NCI-H748 treated with DMSO at 0.1 percent for 48 hours (cell line): Measurements from ENCODE around the gene IFT52.

Experiments
- DNase-seq: peaks from one replicate; lab custom pipeline; 2025; lab: John Stamatoyannopoulos, UW

IFT52 gene

GRCh38 chr20:43590392-43591303, at the start of gene IFT52:
Gene IFT52, plus strand, starts transcription at chr20:43590937. Its CDS starts 3,762 bp downstream, at chr20:43594699.
- peak; percentile 90 for DNase-seq

- no peak for DNase-seq
These were observed 49.5 kb upstream of the IFT52 start for GRCh38 chr20:43541214-43541613.

- no peak for DNase-seq
These were observed 48.6 kb upstream of the IFT52 start for GRCh38 chr20:43542161-43542560.

- no peak for DNase-seq
These were observed 48.1 kb upstream of the IFT52 start for GRCh38 chr20:43542674-43543073.

- DNase-seq, result no peak
These were observed 47.6 kb upstream of the IFT52 start for GRCh38 chr20:43543138-43543537.

- no peak for DNase-seq
These were observed 46.2 kb upstream of the IFT52 start for GRCh38 chr20:43544501-43544900.

GRCh38 chr20:43545837-43546578, 44.7 kb upstream of the IFT52 start:
- no peak for DNase-seq

GRCh38 chr20:43548273-43548880, 42.4 kb upstream of the IFT52 start:
- DNase-seq, result no peak

GRCh38 chr20:43549416-43550065, 41.2 kb upstream of the IFT52 start:
- no peak for DNase-seq

GRCh38 chr20:43550456-43550855, 40.3 kb upstream of the IFT52 start:
- DNase-seq, result no peak

GRCh38 chr20:43554369-43554768, 36.4 kb upstream of the IFT52 start:
- DNase-seq, result no peak

GRCh38 chr20:43558412-43559146, 32.2 kb upstream of the IFT52 start, which contains the start of gene SGK2:
Gene SGK2, plus strand, starts transcription at chr20:43559027. Its CDS starts 7,469 bp downstream, at chr20:43566496.
- no peak for DNase-seq

- no peak for DNase-seq
These were observed 31.4 kb upstream of the IFT52 start for GRCh38 chr20:43559147-43559987.

GRCh38 chr20:43560974-43561373, 29.8 kb upstream of the IFT52 start:
- DNase-seq, result no peak

- DNase-seq, result no peak
These were observed 27.3 kb upstream of the IFT52 start for GRCh38 chr20:43563429-43563828.

GRCh38 chr20:43563991-43564390, 26.7 kb upstream of the IFT52 start:
- no peak for DNase-seq

GRCh38 chr20:43564455-43564854, 26.3 kb upstream of the IFT52 start:
- no peak for DNase-seq

GRCh38 chr20:43564993-43565757, 25.6 kb upstream of the IFT52 start:
- DNase-seq, result no peak

- no peak for DNase-seq
These were observed 25.0 kb upstream of the IFT52 start for GRCh38 chr20:43565758-43566104.

GRCh38 chr20:43567477-43567876, 23.3 kb upstream of the IFT52 start:
- DNase-seq, result no peak
